Stimulated activated CD4-positive, alpha-beta T cell treated with anti-CD3 and anti-CD28 coated beads, Interleukin-4, amount 100 ng/mL, for 24 hours (primary cell): ENCODE results near the gene RAB7A.

Experiments used
- DNase-seq: peaks from one replicate; pipeline ENCODE4 v3.0.0-alpha.2; 2020

Gene RAB7A

DNA sequence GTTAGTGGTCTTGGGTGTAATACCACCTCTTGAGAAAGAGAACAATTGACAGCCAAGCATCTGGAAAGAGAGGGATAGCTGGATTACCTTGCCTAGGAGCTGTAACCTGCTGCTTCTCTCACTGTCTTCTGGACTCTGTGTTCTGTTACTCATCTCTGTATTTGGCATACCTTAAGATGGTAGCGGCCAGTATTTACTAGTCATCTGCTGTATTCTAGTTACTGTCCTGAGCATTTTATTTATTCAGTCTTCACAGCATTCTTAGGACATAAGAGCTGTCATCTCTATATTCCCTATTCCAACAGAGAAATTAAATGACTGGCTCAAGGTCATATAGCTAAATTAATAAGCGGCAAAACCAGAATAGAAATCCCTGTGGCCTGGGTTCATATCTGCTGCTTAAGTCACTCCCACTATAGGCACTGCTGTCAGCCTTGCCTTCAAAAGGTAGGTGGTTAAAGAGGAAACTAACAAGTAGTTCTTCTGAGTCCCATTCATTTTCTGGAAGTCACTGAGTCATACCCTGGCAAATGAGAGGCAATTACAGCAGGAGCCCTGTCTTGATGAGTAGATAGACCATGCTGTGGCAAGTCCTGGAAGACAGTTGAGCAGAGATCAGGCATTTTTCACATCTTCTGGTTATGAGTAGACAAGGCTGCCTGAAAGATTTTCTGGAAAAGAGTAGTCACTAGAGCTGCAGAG, 68.2 kb downstream of the RAB7A start:
- peak; percentile 69 for DNase-seq

DNA sequence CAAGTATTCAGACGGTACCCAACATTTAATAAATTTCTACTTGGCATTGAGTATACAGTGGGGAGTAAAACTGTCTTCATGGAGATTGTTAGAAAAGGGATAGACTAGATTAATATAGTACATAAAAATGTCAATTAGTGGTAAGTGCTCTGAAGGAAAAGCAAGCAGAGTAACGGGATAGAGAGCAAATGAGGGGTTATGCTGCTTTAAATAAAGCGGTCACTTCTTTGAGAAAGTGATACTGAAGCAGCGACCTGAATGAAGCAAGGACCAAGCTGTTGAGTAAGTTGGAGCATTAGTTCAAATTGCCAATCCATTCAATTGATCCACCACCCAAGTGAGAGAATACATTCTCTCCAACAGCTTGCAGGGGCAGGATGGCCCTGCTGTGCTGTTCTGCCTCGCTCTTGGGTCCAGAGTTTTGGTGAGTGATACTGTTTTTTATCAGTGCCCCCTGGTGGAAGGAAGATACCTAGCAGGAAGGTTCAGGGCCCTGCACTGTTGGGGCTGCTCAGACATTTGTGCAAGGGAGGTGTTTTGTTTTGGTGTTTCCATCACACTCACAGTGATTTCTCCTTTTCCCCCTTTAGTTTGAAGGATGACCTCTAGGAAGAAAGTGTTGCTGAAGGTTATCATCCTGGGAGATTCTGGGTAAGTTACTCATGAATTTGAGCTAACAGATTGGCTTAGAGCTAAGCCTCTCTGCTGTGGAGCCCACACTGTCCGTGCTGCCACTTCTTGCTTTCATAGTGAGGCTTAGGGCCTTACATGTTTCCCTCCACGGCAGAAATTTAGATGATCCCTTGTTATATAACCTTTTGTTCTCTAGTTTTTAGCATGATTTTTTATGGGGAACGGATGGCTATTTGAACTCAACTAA, 69.0 kb downstream of the RAB7A start:
- peak; percentile 68 for DNase-seq

DNA sequence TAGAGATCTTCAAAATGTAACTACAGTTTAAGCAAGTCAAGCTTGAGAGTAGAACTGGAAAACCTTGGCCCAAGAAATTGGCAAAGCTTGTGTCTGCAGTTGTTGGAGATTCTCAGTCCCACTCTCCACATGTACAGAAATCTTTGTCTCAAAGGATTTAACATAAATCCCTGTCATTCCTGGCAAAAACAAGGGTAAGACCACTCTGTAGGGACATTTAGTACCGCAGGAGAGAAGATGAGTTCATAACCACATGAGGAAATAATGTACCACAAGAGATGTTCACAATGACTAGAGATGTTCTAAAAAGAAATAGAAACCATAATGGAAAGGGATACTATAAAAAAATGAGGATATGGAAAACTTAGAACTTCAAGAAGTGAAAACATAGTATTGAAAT, 73.7 kb downstream of the RAB7A start:
- DNase-seq: no peak

DNA sequence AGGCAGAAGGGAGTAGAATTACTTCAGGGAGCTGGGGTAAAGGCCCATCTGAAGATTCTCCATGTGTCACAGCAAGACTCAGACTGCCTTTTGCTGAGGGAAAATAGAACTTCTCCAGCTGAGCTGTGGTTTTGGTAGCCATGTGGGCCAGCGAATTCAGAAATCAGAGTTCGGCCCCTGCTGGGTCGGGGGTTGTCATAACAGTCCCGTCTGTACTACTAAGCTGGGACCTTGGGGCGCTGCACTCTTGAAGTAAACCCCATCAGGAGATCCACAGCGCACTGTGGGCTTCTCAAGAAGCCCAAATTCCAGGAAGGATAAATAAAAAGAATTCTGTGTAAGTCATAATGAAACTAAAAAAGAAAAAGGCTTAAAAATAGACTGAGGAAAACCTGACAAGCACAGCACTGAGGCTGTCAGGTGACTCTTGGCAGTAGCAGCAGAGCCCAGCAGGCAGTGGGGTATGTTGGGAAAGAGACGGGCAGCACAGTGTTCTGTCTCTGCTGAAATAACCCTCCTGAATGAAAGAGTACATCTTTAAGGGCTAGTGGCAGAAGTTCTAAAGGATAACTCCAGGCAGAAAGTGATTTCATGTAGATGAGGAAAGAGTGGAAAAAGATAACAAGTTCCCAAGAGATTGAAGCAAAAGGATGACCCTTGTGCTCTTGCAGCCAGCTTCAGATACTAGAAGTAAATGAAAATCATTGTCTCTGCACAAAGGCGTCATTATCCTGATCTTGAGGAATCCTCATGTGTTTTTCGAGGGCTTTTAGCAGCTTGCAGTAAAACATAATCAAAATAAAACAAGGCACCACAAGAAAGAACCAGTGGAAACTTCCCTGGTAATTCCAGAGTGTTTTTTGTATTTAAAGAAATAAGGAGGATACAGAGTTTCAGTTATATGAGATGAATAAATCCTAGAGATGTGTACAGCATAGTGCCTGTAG, 74.5 kb downstream of the RAB7A start:
- DNase-seq: peak; percentile 57

DNA sequence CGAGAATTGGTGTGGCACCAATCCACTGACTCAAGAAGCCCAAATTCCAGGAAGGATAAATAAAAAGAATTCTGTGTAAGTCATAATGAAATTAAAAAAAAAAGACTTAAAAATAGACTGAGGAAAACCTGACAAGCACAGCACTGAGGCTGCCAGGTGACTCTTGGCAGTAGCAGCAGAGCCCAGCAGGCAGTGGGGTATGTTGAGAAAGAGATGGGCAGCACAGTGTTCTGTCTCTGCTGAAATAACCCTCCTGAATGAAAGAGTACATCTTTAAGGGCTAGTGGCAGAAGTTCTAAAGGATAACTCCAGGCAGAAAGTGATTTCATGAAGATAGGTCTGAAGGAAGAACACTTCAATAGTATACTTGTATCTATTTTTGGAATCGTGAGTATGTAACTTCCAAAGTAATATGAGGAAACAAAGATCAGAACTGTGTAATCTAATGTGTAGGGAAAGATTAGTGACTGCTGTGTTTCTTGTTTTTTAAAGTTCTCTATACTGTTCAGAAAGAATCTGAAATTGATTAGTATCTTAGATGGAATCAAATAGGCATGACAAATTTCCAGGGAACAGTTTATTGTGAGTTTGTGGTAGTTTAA, 75.9 kb downstream of the RAB7A start:
- peak; percentile 27 for DNase-seq

DNA sequence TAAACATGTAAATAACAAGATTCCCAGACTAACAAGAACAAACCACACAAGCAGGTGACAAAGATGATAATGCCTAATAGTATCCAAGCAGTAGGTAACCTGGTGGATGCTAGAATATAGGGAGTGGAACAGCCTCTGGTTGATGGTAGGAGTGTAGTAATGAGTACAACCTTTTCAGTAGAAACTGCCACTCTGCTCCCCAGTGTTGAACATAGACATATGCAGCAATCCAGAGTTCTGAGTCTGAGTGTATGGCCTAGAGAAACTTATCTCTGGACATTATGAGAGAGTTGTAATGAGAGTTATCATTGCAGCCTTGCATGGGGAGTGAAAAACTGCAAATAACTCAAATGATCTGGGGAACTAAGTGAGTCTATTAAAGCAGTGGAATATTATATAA, 77.3 kb downstream of the RAB7A start:
- no peak for DNase-seq

DNA sequence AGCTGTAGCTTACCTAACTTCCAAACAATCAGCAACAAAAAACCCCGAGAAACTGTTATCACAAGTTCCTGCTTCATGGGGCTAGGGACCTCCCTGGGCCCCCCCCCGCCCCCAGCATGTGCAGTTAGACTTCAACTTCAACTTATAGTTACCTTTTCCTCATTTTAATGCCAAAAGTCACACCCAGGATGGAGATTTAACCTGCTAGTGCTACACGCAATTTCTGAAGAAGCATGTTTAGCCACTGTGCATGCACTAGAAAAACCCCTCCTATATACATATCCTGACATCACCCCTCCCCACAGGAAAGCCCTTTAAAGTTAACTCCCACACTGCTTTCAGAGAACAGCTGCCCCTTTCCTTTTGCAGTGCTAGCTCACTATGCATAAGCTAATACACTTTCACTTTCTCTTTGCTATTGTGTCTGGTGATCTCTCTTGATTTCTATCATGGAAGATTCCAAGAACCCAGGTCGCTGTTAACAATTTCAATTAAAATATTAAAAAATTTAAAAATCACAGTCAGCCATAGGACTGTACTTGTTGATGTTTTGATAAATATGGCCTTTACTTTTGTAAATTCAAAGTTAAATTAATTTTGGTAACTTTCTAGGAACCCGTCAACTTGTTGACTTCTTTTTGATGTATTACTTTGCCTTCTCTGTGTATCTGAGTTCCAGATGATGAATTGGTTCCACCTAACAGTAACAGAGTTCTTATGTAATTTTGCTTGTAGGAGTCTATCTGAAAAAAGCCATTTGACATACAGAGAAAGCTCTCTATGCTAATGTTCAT, 78.2 kb downstream of the RAB7A start:
- peak; percentile 77 for DNase-seq

DNA sequence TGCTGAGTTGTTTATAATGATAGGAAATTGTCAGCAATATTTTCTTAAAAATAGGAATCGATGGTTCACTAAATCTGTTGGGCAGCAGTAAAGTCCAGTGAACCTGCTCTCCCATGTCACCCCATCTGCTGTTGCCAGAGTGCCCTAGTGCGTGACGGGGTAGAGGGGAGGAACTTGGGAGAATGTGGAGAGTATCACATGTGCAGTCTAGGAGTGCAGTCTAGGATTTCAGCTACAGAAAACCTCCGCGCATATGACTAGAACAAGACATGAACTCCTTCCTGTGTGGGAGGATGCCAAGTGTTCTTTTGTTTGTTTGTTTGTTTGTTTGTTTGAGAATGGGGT, 78.8 kb downstream of the RAB7A start:
- no peak for DNase-seq

DNA sequence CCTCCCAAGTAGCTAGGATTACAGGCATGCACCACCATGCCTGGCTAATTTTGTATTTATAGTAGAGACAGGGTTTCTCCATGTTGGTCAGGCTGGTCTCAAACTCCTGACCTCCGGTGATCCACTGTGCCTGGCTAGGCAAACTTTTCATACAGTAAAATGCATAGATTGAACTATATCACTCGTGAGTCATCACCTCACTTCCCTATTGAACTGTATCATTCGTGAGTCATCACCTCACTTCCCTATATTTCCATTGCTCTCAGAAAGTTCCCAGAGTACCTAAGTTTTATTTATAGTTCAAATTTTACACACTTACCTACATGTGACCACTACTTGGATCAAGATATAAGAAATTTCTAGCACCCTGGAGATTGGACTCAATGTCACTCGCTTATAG, 79.8 kb downstream of the RAB7A start:
- DNase-seq: no peak

DNA sequence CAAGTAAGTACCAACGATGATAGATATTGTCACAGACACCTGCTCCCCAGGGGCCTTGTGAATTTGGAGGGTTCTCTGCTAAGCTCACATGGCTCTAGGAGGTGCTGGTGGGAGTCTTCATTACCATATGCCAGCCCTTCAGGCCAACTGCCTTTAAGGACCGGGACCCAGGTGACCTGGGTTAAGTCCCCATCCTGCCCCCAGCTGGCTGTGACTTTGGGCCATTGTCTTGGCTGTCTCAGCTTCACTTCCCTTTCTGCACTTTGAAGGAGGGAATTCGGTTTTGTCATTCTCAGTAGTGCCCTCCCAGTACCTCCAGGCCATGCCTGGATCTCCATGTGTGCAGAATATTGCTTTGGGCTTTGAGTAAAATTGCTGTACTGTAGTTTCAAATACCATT, 80.6 kb downstream of the RAB7A start:
- no peak for DNase-seq

DNA sequence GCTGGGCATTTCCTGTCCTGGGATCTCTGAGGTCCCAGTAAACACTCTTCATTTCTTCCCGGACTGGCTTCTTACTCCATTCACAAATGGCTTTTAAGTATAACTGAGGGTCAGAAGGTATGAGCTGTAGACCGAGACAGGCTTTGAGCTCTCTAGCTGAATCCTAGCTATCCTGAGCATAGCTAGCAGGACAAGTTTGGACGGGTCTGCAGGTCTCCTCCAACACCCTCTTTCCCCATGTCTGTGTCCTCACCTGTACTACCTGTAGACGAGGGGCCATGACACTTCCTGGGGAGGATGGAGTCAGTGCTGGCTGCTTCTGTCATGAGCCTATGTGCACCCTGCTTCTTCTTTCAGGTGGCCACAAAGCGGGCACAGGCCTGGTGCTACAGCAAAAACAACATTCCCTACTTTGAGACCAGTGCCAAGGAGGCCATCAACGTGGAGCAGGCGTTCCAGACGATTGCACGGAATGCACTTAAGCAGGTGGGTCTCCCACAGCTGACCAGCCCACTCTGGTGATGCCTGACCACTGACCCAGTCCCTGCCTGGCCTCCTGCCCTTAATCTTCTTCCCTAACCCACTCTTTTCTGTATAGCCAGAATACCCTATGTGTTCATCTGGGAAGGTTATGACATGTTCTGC, 81.3 kb downstream of the RAB7A start:
- DNase-seq: no peak

DNA sequence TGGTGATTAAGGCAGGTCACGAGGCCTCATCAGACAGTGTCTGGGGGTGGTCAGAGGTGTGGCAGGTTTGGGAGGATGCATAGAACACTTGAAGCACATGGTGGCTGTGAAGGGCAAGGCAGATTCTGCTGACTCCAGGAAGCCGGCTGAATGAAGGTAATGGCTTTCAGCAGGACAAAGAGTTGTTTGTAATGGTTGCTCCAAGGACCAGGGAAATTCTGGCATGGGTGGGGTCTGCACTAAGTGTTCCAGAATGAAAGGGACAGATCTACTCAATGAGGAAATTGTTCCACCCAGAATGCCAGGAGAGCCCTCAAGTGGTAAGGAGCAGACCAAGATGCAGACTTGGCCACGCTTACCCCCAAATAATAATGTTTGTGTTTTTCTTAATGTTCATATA, 82.7 kb downstream of the RAB7A start:
- no peak for DNase-seq

DNA sequence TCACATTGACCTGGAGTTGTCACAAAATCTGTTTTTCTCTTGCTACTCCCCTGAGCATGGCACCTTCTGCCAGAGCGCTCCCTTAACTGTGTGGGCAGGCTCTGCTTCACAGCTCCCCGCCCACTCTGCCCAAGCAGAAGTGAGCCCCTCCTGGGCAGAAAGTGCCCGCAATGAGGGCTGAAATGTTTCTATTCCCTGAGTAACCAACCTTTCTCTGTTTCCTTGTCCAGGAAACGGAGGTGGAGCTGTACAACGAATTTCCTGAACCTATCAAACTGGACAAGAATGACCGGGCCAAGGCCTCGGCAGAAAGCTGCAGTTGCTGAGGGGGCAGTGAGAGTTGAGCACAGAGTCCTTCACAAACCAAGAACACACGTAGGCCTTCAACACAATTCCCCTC, 87.1 kb downstream of the RAB7A start:
- DNase-seq: no peak

DNA sequence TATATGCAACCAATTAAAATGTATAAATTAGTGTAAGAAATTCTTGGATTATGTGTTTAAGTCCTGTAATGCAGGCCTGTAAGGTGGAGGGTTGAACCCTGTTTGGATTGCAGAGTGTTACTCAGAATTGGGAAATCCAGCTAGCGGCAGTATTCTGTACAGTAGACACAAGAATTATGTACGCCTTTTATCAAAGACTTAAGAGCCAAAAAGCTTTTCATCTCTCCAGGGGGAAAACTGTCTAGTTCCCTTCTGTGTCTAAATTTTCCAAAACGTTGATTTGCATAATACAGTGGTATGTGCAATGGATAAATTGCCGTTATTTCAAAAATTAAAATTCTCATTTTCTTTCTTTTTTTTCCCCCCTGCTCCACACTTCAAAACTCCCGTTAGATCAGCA, 88.1 kb downstream of the RAB7A start:
- DNase-seq: no peak

DNA sequence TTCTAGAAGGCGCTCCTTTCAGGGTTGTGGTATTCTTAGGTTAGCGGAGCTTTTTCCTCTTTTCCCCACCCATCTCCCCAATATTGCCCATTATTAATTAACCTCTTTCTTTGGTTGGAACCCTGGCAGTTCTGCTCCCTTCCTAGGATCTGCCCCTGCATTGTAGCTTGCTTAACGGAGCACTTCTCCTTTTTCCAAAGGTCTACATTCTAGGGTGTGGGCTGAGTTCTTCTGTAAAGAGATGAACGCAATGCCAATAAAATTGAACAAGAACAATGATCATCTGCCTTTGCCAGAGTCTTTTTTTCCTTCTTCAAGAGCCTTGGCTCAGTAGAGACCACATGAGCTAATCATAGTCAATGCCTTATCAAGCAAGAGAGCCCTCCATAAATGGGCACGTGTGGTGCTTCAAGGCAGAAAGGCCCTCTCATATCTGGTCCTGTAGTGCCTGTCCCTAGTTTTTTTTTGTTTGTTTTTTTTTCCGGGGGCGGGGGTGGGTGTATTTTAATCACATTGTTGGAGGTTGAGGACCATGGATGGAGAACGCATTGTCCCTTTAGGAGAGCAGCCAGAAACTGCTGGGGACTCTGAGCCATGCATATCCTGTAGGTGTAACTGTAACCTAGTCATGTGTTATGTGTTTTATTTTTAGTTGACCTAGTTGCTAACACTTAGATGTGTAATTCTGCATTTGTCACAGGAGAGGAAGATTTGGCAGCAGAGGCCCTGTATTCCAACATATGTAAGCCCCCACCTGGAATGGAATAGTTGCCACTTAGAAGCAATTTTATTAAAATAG, 88.7 kb downstream of the RAB7A start:
- no peak for DNase-seq

DNA sequence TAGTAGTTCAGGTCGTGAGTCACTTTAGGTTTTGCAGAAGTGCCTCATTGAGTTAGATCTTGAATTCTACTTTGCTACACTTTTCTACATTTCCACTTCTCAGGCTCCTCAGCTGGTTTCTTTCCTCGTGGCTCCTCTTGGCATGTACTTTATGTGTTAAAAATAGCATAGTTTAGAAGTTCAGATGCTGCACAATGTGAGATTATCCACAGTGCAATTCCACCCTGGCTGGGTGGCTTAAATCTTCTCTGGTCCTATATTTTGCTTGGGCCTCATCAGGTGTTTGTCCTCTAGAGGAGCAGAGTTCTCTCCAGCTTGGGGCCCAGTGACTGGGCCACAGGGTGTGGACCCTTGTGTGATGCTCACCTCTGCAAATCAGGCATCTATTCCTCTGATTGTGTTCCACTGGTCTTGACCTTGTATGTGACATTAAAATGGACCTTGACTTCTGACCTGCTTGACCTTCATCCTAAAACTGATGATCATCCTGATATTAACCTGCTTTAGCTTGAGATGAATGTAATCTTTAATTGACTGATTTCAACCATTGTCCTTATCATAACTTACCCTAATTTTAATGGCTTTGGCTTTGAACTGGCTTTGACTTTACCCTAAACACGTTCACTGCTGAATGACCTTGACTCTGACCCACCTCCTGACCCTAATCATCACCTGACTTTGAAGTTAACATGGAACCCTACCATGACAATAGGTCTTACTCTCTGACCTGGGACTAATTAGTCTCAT, 89.5 kb downstream of the RAB7A start:
- DNase-seq: no peak

DNA sequence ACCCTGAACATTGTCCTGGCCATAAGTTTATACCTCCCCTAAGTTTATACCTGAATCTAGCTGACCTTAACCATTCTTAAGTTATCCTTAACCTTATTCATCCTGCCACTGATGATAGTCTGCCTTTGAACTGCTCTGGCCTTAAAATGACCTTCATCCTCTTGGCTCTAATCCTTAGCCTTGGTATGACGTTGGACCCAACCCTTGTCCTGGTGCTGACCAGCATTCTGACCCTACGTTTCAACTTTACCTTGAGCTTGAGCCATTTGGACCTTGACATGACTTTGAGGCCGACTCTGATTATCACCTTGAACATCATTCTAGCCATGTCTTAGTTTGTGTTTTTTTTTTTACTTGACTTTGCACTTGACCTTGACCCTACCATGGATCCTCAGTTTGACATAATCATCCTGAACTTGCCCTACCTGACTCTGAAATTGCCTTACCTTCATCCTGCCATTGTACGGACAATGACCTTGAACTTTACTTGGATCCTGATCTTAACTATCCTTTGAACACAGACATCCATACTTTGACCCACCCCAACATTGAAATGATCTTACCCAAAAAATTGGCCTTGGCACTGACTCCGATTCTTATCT, 92.3 kb downstream of the RAB7A start:
- DNase-seq: no peak

DNA sequence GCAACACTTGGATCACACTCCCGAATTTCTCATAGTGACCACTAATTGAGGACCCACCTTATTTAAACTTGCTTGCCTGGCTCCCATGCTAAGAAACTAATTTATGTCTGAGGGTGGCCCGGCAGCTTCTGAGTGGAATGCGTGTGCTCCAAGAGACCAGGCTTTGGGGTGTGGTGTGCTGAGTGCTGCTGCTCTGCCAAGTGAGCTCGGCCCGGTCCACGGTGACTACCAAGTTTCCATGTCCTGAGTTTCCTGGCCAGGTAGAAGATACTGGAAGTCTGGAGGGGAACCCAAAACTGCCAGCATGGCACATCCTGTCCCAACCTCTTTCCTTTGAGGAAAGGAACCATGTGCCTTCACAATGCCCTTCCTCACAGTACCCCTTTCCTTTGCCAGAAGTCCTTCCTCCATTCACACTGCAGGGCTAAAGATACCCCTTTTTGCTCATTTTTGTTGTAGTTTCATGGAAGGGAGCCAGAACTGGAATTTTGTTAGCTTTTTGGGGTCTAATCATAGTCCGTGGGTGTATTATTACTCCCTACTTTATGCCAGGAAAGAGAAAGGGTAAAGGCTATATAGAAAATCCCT, 94.4 kb downstream of the RAB7A start:
- no peak for DNase-seq

DNA sequence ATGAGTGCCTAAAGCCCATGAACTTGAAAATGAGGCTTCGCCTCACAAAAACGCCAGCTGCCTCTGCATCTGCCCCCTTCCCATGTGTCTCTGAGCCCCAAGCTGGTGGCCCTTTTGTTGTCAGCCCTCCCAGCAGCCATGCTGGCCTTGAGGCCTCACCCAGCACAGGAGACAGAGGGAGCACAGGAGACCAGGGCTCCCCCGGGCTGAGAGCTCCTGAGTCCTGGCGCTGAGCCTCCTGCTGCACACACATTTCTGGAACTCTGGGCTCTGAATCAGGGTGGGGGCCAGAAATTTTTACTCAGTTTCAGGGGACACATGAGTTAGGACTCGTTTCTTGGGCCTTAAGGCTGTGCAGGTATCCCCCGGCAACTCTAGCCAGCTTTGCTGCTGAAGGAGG, 97.0 kb downstream of the RAB7A start:
- DNase-seq: no peak
